Trophoblast cell (in vitro differentiated cells and primary cell): Measurements from ENCODE around the gene RIMBP2.

Experiments used
- DNase-seq, 2 donors: peaks; one replicate each; pipeline ENCODE4 v3.0.0-alpha.2; 2016
- H2AFZ ChIP-seq: 2 replicates; pipeline ENCODE4 v1.6.1; 2013; ENCODE audit warnings: low read length, moderate library complexity, mild to moderate bottlenecking; ENCODE audit not compliant: insufficient read depth, poor library complexity
- H2AK5ac ChIP-seq: 2 replicates; pipeline ENCODE4 v1.6.1; 2013; ENCODE audit warnings: mild to moderate bottlenecking, low read length
- H2BK120ac ChIP-seq: 2 replicates; pipeline ENCODE4 v1.6.1; 2013; ENCODE audit warnings: low read length, mild to moderate bottlenecking, moderate library complexity; ENCODE audit not compliant: insufficient read depth, poor library complexity
- H2BK12ac ChIP-seq: 2 replicates; pipeline ENCODE4 v1.6.1; 2013; ENCODE audit warnings: mild to moderate bottlenecking, low read length, moderate library complexity
- H2BK5ac ChIP-seq: 2 replicates; pipeline ENCODE4 v1.6.1; 2013; ENCODE audit warnings: low read length, low read depth, moderate library complexity, mild to moderate bottlenecking; ENCODE audit not compliant: poor library complexity
- H3K14ac ChIP-seq: 2 replicates; pipeline ENCODE4 v1.6.1; 2013; ENCODE audit warnings: mild to moderate bottlenecking, low read length
- H3K18ac ChIP-seq: 2 replicates; pipeline ENCODE4 v1.6.1; 2013; ENCODE audit warnings: mild to moderate bottlenecking, low read length
- H3K23ac ChIP-seq: 2 replicates; pipeline ENCODE4 v1.6.1; 2013; ENCODE audit warnings: low read length
- H3K27ac ChIP-seq: 2 replicates; pipeline ENCODE4 v1.5.1; 2013; ENCODE audit warnings: low read depth, mild to moderate bottlenecking, inconsistent platforms, low read length, moderate library complexity
- H3K27me3 ChIP-seq: 2 replicates; pipeline ENCODE4 v1.6.1; 2013; ENCODE audit warnings: inconsistent platforms, mild to moderate bottlenecking, low read length, moderate library complexity; ENCODE audit not compliant: insufficient read depth
- H3K36me3 ChIP-seq, 2 experiments: 1 replicate in 1 of 2; 2 replicates in 1 of 2; pipeline ENCODE4 v1.6.1; 2013; ENCODE audit warnings: low read length in 2 of 2, mild to moderate bottlenecking in 2 of 2, moderate library complexity in 1 of 2; ENCODE audit not compliant: insufficient read depth in 2 of 2, control insufficient read depth in 1 of 2
- H3K4ac ChIP-seq: 2 replicates; pipeline ENCODE4 v1.6.1; 2013; ENCODE audit warnings: low read depth, mild to moderate bottlenecking, low read length, moderate library complexity
- H3K4me1 ChIP-seq, 2 experiments: 1 replicate in 1 of 2; 2 replicates in 1 of 2; pipeline ENCODE4 v1.6.1; 2013; ENCODE audit warnings: low read length in 2 of 2, mild to moderate bottlenecking in 2 of 2, moderate library complexity in 1 of 2; ENCODE audit not compliant: insufficient read depth in 2 of 2, control insufficient read depth in 1 of 2
- H3K4me2 ChIP-seq: 2 replicates; pipeline ENCODE4 v1.6.1; 2013; ENCODE audit warnings: inconsistent platforms, mild to moderate bottlenecking, low read length, moderate library complexity
- H3K4me3 ChIP-seq: 2 replicates; pipeline ENCODE4 v1.5.1; 2013; ENCODE audit warnings: mild to moderate bottlenecking, low read depth, low read length, inconsistent platforms
- H3K79me1 ChIP-seq: one replicate; pipeline ENCODE4 v1.6.1; 2013; ENCODE audit warnings: low read length
- H3K79me2 ChIP-seq: 2 replicates; pipeline ENCODE4 v1.6.1; 2013; ENCODE audit warnings: low read length, mild to moderate bottlenecking; ENCODE audit not compliant: control insufficient read depth, insufficient read depth, poor library complexity
- H3K9ac ChIP-seq: 2 replicates; pipeline ENCODE4 v1.6.1; 2013; ENCODE audit warnings: mild to moderate bottlenecking, low read length
- H3K9me3 ChIP-seq: 2 replicates; pipeline ENCODE4 v1.6.1; 2013; ENCODE audit warnings: low read depth, mild to moderate bottlenecking, control low read depth, inconsistent platforms, low read length; ENCODE audit not compliant: insufficient read depth
- H4K12ac ChIP-seq: 2 replicates; pipeline ENCODE4 v1.6.1; 2013; ENCODE audit warnings: low read depth, mild to moderate bottlenecking, low read length, moderate library complexity
- H4K8ac ChIP-seq: 2 replicates; pipeline ENCODE4 v1.6.1; 2013; ENCODE audit warnings: low read depth, mild to moderate bottlenecking, low read length, moderate library complexity
- H4K91ac ChIP-seq: one replicate; pipeline ENCODE4 v1.6.1; 2013; ENCODE audit warnings: low read depth, mild to moderate bottlenecking, low read length, moderate library complexity
- WGBS: extraction: QIAGEN DNeasy Blood & Tissue Kit; methylation state at CpG from one replicate; pipeline ENCODE4 v1.1.7; 2013; ENCODE audit warnings: missing lambda C conversion rate; ENCODE audit not compliant: insufficient read length, insufficient coverage; ENCODE audit errors: extremely low coverage; 5-methylcytosine and 5-hydroxymethylcytosine counted together

The RIMBP2 gene

GRCh38 chr12:130557886-130558765, 158.0 kb downstream of the RIMBP2 start:
- H3K27me3 ChIP-seq: no peaks in the 10 kb centered on the region
- H3K27ac ChIP-seq: no peak overlapping the region
- no peaks in the 10 kb centered on the region for H3K79me1 ChIP-seq
- H3K14ac ChIP-seq: no peak overlapping the region
- H2AK5ac ChIP-seq: no peak overlapping the region
- no peaks in the 10 kb centered on the region for H3K4me1 ChIP-seq
- H3K4me2 ChIP-seq: peak overlapping the region; percentile 25
- H3K9me3 ChIP-seq: peaks cover 2% of the 10 kb centered on the region
- no peak overlapping the region for H3K18ac ChIP-seq
- H3K36me3 ChIP-seq: no peaks in the 10 kb centered on the region
- no peak overlapping the region for H2BK12ac ChIP-seq
- H4K91ac ChIP-seq: no peak overlapping the region
- no peak overlapping the region for H3K4ac ChIP-seq
- DNase-seq: no peak
- WGBS: no CpG with 5 or more reads among the region's 16 CpGs
- H3K4me3 ChIP-seq: no peak overlapping the region
- no peak overlapping the region for H4K8ac ChIP-seq
- H3K79me2 ChIP-seq: no peaks in the 10 kb centered on the region
- no peak overlapping the region for H2AFZ ChIP-seq
- no peak overlapping the region for H2BK5ac ChIP-seq
- no peak overlapping the region for H2BK120ac ChIP-seq
- H4K12ac ChIP-seq: no peak overlapping the region
- no peak overlapping the region for H3K9ac ChIP-seq
- H3K23ac ChIP-seq: no peak overlapping the region

- no peaks in the 10 kb centered on the region for H3K79me1 ChIP-seq
- no peak overlapping the region for H2AFZ ChIP-seq
- no peak overlapping the region for H4K12ac ChIP-seq
- no peak overlapping the region for H3K4me2 ChIP-seq
- no peaks in the 10 kb centered on the region for H3K27me3 ChIP-seq
- H3K18ac ChIP-seq: no peak overlapping the region
- H3K23ac ChIP-seq: no peak overlapping the region
- H3K4ac ChIP-seq: no peak overlapping the region
- no peaks in the 10 kb centered on the region for H3K4me1 ChIP-seq
- H3K79me2 ChIP-seq: no peaks in the 10 kb centered on the region
- no peaks in the 10 kb centered on the region for H3K36me3 ChIP-seq
- WGBS: no CpG with 5 or more reads among the region's 9 CpGs
- H3K9me3 ChIP-seq: peaks cover 2% of the 10 kb centered on the region
- H2BK12ac ChIP-seq: no peak overlapping the region
- no peak for DNase-seq
- H3K27ac ChIP-seq: no peak overlapping the region
- H3K14ac ChIP-seq: no peak overlapping the region
- no peak overlapping the region for H3K9ac ChIP-seq
- no peak overlapping the region for H4K8ac ChIP-seq
- H3K4me3 ChIP-seq: no peak overlapping the region
- H2BK120ac ChIP-seq: no peak overlapping the region
- no peak overlapping the region for H4K91ac ChIP-seq
- H2BK5ac ChIP-seq: no peak overlapping the region
- H2AK5ac ChIP-seq: no peak overlapping the region
These were observed 158.9 kb downstream of the RIMBP2 start for GRCh38 chr12:130557201-130557600.

GRCh38 chr12:130556486-130557055, 159.5 kb downstream of the RIMBP2 start:
- Histone ChIP-seq H2BK120ac (no peak overlapping the region), H3K4me3 (no peak overlapping the region), H3K4me2 (no peak overlapping the region), H3K14ac (no peak overlapping the region), H4K91ac (no peak overlapping the region), H2BK5ac (no peak overlapping the region), H4K8ac (no peak overlapping the region), H3K27ac (no peak overlapping the region), H2AFZ (no peak overlapping the region), H3K23ac (no peak overlapping the region), H3K4ac (no peak overlapping the region), H3K27me3 (no peaks in the 10 kb centered on the region), H3K79me2 (no peaks in the 10 kb centered on the region), H3K4me1 (no peaks in the 10 kb centered on the region), H3K79me1 (no peaks in the 10 kb centered on the region), H2BK12ac (no peak overlapping the region), H3K9me3 (peaks cover 2% of the 10 kb centered on the region), H3K18ac (no peak overlapping the region), H3K9ac (no peak overlapping the region), H4K12ac (no peak overlapping the region), H2AK5ac (no peak overlapping the region), H3K36me3 (no peaks in the 10 kb centered on the region)
- no CpG with 5 or more reads among the region's 8 CpGs for WGBS
- DNase-seq: no peak

GRCh38 chr12:130555628-130556485, 160.2 kb downstream of the RIMBP2 start:
- H4K91ac ChIP-seq: no peak overlapping the region
- no peak overlapping the region for H3K4ac ChIP-seq

More at GRCh38 chr12:130555628-130556485, 160.2 kb downstream of the RIMBP2 start:
- Histone ChIP-seq H2AFZ (no peak overlapping the region), H3K9me3 (peaks cover 4% of the 10 kb centered on the region), H3K27ac (no peak overlapping the region), H2BK12ac (no peak overlapping the region), H3K79me2 (no peaks in the 10 kb centered on the region), H3K79me1 (no peaks in the 10 kb centered on the region), H4K12ac (no peak overlapping the region), H2AK5ac (no peak overlapping the region), H2BK120ac (no peak overlapping the region), H3K18ac (no peak overlapping the region), H3K14ac (no peak overlapping the region), H3K9ac (no peak overlapping the region), H3K27me3 (no peaks in the 10 kb centered on the region), H3K4me2 (no peak overlapping the region), H3K36me3 (no peaks in the 10 kb centered on the region), H2BK5ac (no peak overlapping the region), H4K8ac (no peak overlapping the region), H3K4me1 (no peaks in the 10 kb centered on the region), H3K23ac (no peak overlapping the region), H3K4me3 (no peak overlapping the region)
- no peak for DNase-seq
- WGBS: no CpG with 5 or more reads among the region's 20 CpGs
